ENCODE data around the gene KDM3A.
"Not testable (repeated sequence)": the region's sequence is repeated elsewhere in the genome, so short reads cannot be mapped to it uniquely, and the experiment has no call there.

Gene KDM3A

DNA sequence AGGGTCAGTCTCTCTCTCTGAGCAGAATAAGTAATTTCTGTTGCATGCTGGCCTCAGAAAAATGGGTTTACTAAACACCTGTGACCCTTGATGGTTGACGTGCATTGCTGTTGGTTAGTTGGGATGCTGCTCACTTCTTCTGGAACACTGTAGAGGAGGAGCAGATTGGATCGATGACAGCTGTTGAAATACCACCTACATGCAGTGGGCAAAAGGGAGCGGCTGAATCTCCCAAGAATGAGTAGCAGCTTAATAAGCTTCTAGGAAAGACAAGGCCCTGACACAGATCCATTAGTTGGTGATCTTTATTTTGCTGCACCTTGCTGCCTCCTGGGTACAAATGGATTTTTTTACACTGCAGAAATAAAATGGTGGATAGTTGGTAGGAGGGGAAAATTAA, 43.2 kb downstream of the KDM3A start:
- DNase-seq, result no peak

GRCh38 chr2:86485103-86485502, 43.9 kb downstream of the KDM3A start:
- DNase-seq, result no peak

DNA sequence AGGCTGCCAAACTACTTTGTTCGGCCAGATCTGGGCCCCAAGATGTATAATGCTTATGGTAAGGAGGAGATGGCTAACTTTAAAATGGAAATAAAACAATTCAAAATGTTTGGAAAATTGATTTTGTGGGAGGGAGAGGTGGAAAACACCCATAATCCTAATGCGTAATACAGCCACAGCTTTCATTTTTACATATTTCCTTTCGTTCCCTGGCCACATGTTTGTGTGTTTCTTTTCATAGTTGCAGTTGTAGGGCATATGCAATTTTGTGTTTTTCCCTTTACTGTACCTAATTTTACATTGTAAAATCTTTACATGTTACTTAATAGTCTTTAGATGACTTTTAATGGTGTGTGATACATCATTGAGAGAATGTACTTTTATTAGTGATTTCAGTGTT, 44.6 kb downstream of the KDM3A start:
- no peak for DNase-seq

- no peak for DNase-seq
Observed at GRCh38 chr2:86487062-86487461, 45.9 kb downstream of the KDM3A start.

- no peak for DNase-seq
Observed at GRCh38 chr2:86488561-86489250, 47.5 kb downstream of the KDM3A start.

GRCh38 chr2:86489542-86489941, 48.4 kb downstream of the KDM3A start:
- no peak for DNase-seq

DNA sequence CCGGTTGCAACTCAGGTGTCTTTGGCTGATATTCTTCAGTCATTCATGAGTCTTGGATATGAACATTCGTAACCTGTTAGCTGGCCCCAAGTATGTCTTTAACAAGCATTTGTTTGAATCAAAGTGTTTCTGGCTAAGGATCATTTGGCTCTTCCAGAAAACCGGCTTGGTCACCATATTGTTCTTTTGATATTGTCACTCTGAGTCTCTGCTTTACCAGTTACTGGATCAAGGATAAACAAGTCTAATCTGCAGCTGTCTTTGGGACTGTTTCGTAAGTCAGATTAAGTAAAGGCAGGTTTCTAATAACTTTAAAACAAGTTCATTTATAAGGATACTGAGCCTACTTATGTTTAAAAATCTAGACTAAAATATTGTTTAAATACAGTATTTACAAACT, 49.1 kb downstream of the KDM3A start:
- DNase-seq, result no peak

GRCh38 chr2:86491088-86491487, 49.9 kb downstream of the KDM3A start:
- no peak for DNase-seq

GRCh38 chr2:86492048-86492453, 50.9 kb downstream of the KDM3A start:
- DNase-seq, result no peak

GRCh38 chr2:86496391-86496790, 55.2 kb downstream of the KDM3A start:
- not testable (repeated sequence) for DNase-seq

DNA sequence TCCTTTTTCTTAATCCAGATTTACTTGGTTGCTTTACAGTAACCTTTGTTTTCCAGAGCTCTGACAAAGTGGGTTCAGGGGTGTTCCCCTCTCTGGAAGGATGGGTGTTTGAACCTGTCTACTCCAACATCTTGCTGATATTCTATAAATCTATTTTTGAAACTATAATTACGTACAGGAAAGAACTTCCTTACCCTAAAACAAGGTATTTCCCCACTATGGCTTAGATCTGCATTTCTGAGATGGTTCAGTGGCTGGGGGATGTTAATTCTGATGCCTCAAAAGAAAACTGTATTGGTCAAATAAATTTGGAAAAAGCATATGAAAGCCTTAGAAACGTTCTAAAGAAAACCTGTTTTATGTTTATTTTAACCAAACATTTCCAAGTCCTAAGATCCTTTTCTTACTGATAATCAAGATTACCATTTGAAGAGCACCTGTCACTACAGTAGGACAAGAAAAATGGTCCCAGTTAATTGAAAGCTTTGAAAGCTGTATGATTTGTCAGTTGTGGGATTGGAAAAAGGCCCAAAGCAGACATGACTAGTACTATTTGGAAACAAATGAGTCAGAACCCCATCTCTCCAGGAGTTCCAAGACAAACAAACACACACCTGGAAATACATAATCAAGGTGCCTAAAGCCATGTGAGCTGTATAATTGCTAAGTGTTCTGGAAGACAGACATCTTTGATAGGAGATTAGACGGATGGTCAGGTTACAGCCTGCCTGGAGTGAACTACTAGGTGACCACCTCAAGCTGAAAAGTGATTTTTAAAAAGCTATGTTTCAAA, 57.5 kb downstream of the KDM3A start:
- DNase-seq, result no peak

GRCh38 chr2:86499326-86499725, 58.2 kb downstream of the KDM3A start:
- DNase-seq, result no peak

DNA sequence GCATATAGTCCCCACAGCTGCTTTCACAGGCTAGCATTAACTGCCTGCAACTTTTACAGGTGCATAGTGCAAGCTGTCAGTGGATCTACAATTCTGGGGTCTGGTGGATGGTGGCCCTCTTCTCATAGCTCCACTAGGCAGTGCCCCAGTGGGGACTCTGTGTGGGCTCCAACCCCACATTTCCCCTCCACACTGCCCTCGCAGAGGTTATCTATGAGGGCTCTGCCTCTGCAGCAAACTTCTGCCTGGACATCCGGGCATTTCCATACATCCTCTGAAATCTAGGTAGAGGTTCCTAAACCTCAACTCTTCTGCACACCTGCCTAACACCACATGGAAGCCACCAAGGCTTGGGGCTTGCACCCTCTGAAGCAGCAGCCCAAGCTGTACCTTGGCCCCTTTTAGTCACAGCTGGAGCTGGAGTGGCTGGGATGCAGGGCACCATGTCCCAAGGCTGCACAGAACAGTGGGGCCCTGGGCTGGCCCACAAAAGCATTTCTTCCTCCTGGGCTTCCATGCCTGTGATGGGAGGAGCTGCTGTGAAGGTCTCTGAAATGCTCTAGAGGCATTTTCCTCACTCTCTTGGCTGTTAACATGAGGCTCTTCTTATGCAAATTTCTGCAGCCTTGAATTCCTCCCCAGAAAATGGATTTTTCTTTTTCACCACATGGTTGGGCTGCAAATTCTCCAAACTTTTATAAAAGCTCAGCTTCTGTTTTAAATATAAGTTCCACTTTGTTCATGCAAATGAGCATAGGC, 59.3 kb downstream of the KDM3A start:
- no peak for DNase-seq

- no peak for DNase-seq
Observed at GRCh38 chr2:86507600-86507999, 66.4 kb downstream of the KDM3A start.

- DNase-seq, result no peak
Observed at GRCh38 chr2:86510436-86510933, 69.3 kb downstream of the KDM3A start.

GRCh38 chr2:86512034-86512433, 70.9 kb downstream of the KDM3A start:
- DNase-seq, result no peak

- DNase-seq, result no peak
Observed at GRCh38 chr2:86512892-86513291, 71.7 kb downstream of the KDM3A start.

GRCh38 chr2:86513948-86514660, 72.9 kb downstream of the KDM3A start:
- no peak for DNase-seq

DNA sequence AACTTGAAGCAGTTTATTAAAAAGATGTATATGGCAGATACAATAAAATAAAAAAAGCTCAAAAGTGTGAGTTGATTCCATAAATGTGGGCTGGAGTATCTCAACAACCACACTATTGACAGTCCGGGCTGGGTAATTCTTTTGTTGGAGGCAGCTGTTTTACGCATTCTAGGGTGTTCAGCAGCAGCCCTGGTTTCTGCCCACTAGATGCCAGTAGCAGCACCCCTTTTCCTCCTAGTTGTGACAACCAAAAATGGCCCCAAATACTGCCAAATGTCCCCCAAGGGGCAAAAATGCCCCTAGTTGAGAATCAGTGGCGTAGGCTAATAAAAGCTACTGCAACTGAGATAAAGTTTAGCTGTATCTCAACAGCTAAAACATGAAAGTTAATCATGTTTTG, 77.3 kb downstream of the KDM3A start:
- DNase-seq, result no peak

DNA sequence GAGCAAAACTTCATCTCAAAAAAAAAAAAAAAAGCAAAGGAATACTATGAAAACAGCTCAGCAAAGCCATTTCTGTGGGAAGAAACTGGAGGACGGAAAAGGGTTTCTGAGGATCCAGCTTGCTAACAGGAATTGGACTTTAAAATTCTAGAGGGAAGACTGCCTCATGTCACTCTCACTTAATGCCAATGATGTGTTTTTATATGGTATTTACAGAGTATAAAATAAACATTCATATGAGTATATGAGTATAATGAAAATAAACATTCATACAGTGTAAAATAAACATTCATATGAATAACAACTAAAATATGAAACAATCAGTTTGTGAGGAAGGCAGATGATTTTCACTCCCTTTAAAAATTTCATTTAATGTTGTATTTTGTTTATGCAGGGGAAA, 78.2 kb downstream of the KDM3A start:
- DNase-seq, result no peak

DNA sequence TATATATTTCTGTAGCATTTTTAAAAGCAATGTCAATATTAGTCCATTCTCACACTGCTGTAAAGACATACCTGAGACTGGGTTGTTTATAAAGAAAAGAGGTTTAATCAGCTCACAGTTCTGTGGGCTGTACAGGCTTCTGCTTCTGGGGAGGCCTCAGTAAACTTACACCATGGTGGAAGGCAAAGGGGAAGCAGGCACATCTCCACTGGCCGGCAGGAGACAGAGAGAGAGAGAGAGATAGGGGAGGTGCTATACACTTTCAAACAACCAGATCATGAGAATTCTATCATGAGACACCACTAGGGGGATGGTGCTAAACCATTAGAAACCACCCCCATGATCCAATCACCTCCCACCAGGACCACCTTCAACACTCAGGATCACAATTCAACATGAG, 79.0 kb downstream of the KDM3A start:
- DNase-seq, result no peak

DNA sequence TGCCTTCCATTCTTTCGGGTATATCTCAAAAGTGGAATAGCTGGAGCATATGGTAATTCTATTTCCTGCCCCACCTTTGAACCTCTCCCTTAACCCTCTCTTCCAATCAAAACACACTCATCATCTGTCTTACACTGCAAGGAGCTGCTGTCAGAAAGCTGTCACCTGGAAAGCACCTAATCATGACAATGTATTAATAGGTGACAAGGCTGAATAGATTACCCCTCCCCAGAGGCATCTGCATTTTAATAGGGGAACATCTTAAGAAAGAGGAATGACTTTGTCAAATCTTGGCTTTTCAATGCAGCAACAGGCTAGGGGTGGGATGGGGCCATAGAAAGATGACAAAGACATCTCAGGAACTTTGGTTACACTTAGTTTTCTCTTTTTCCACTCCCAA, 80.8 kb downstream of the KDM3A start:
- no peak for DNase-seq

- DNase-seq, result no peak
Observed at GRCh38 chr2:86522711-86523110, 81.5 kb downstream of the KDM3A start.
